HG02763 (cell line): ENCODE results near the gene RAET1E.
"Not testable (repeated sequence)": the region's sequence is repeated elsewhere in the genome, so short reads cannot be mapped to it uniquely, and the experiment has no call there.

Experiments used
- ATAC-seq: cut with Tn5 transposase; IDR thresholded peaks from one replicate; pipeline ENCODE4 v1.9.1; 2021; ENCODE audit warnings: mild to moderate bottlenecking, moderate library complexity; ENCODE audit not compliant: unreplicated experiment

Gene RAET1E

GRCh38 chr6:149862922-149863697 is 34.8 kb downstream of the RAET1E start:
- ATAC-seq = peak; percentile 23

DNA sequence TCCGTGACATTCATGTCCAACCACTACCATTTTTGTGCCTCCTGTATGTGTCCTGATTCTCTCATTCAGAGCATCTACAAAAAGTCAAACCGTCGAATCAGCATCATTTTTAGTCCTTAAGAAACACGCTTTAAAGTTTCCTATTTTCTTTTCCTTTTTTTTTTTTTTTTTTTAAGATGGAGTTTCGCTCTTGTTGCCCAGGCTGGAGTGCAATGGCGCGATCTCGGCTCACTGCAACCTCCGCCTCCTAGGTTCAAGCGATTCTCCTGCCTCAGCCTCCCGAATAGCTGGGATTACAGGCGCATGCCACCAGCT is 35.5 kb downstream of the RAET1E start:
- not testable (repeated sequence) for ATAC-seq

GRCh38 chr6:149861603-149862423 is 36.1 kb downstream of the RAET1E start:
- no peak for ATAC-seq

GRCh38 chr6:149860834-149861602 is 36.9 kb downstream of the RAET1E start:
- ATAC-seq = no peak

GRCh38 chr6:149860513-149860833 is 37.4 kb downstream of the RAET1E start:
- no peak for ATAC-seq

DNA sequence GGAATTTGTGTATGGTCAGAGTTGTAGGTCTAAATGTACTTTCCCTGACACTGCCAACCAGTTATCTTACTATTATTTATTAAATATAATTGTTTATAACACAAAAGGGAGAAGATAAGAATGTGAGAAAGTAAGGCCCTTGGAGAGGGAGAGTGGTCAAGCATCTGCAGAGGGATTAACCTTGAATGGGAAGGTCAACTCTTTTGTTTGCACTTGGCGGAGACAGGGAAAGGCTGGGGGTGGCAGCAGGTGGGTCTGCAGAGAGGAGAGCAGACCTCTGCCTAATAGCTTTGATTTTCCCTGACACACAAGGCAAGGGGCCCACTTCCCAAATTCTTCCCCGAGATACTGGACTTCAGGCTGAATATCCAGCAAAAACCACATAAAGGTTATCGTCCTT is 38.0 kb downstream of the RAET1E start:
- no peak for ATAC-seq

DNA sequence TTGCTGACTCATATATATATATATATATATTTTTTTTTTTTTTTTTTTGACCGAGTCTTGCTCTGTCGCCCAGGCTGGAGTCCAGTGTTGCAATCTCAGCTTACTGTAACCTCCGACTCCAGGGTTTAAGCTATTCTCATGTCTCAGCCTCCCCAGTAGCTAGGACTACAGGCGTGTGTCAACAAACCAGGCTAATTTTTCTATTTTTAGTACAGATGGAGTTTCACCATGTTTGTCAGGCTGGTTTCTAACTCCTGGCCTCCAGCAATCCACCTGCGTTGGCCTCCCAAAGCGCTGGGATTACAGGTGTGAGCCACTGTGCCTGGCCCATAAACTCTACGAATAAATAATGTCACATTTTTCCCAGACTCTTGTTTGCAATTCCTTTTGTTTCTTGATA is 38.5 kb downstream of the RAET1E start:
- ATAC-seq = no peak

DNA sequence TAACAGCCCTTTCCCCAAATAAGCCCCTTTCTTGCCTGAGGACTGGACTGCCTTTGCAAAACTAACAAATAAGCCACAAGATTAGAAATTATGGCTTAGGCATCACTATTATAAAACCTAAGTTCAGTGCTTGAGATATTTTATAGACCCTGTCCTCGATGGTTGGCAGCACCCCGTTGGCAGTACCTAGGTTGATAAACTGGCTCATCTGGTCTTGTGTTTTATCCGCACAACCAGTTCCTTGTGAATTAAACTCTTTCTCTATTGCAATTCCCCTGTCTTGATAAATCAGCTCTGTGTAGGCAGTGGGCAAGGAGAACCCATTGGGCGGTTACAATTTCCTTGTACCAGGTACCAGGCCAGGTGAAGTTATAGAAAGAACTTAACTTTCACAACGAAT is 40.4 kb downstream of the RAET1E start:
- ATAC-seq = no peak

- no peak for ATAC-seq
These were observed 41.5 kb downstream of the RAET1E start for GRCh38 chr6:149856256-149856994.

DNA sequence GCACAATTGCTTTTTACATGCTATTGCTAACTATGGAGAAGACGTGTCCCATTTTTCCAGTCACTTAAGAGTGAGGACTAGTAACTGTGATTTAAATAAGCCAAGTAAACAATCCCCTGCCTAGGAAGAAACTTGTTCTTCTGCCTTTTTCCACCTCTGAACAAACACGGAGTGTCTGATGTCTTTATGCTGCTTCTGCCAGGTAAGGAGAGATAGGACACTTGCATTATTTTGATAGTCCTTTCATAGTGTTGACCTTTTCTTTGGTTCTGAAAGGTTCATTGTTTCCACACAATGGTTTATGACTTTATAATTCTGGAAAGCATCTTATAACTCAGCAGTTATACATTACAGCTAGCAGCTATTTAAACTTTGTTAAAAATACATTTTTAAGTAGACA is 42.2 kb downstream of the RAET1E start:
- ATAC-seq = no peak

DNA sequence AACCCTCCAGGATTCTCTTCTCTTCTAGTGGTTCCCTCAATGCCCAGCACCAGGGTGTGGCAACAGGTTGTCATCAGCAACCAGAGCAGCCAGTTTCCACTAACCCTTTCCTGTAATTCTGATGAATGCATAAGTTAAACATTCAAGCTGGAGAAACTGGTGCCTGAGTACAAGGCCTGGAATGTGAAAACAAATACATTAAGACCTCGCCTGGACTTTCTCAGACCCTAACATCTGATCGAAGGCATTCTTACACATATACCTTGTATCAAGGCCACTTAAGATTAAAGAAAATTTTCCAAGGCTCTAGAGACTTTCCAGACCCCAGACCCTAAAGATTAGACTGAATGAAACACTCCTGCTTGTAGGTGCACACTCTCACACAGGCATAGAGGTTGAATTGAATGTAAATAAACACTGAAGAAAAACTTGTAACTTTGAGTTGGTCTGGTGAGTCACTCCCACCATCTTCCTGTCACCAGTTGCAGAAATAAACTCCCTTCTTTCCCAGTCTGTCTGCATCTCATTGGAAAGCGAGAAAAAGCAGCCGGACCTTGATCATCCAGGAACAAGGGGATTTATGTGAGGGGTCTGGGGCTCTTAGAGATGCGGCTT is 42.8 kb downstream of the RAET1E start:
- no peak for ATAC-seq

GRCh38 chr6:149854532-149854931 is 43.4 kb downstream of the RAET1E start:
- no peak for ATAC-seq

- ATAC-seq = not testable (repeated sequence)
These were observed 43.9 kb downstream of the RAET1E start for GRCh38 chr6:149854017-149854416.

GRCh38 chr6:149852881-149853280 is 45.0 kb downstream of the RAET1E start:
- ATAC-seq = no peak

DNA sequence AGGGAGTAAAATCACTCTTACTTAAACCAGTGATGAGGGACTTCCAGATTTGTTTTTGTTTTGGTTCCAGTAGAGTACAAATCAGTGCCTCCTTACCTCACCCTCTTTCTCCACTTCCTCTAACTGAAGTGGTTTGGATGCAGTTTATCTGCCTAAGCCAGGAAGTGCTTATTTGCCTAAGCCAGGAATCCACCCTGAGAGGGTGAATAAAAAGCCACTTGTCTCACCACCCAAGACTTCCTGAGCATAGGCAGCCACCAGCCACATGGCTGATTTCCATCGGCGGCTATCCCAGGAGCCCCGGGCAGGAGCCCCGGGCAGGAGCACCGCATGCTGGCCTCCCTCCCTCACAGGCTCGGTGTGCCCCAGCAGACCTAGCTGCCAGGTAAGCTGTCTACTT is 45.7 kb downstream of the RAET1E start:
- no peak for ATAC-seq

DNA sequence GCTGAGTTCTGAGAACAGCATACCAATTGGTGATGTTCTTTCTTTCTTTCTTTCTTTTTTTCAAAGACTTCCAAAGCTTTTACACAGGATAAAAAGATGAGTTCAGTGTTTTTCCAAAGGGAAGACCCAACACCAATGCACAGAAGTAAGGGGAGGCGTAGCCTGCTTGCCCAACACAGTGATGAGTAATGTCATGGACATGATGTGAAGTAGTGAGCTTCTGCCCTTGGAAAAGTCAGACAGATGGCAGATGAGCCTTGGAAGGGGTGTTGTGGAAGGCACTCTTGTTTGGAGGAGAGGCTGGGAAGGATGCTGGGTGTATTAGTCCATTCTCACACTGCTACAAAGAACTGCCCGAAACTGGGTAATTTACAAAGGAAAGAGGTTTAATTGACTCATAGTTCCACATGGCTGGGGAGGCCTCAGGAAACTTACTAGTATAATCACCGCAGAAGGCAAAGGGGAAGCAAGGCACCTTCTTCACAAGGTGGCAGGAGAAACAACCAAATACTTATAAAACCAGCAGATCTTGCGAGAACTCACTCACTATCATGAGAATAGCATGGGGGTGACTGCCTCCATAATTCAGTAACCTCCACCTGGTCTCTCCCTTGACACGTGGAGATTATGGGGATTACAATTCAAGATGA is 46.3 kb downstream of the RAET1E start:
- ATAC-seq = no peak

DNA sequence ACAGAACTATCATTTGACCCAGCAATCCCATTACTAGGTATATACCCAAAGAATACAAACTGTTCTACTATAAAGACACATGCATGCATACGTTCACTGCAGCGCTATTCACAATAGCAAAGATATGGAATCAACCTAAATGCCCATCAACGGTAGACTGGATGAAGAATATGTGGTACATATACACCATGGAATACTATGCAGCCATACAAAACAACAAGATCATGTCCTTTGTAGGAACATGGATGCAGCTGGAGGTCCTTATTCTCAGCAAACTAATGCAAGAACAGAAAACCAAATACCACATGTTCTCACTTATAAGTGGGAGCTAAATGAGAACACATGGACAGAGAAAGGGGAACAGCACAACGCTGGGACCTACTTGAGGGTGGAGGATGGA is 49.6 kb downstream of the RAET1E start:
- not testable (repeated sequence) for ATAC-seq
